GM12878 (cell line): Measurements from ENCODE around the gene THRAP3. TPM values are rescaled to one million over a fixed set of nuclear protein-coding genes. Genes with fewer than 3 reads are reported as not detected.

Source experiments
- ATAC-seq: fragments of 200-7000 bp; cut with Tn5 transposase; 3 replicates; pipeline ENCODE4 v1.9.1; 2020; ENCODE audit warnings: mild to moderate bottlenecking, moderate library complexity
- BruUV-seq: library from RNA; stranded (reverse); fragments of 400-500 nt; replicated peaks from 2 replicates; lab custom pipeline; 2021; lab: Mats Ljungman, UMichigan
- CTCF ChIA-PET: fragments of 300-600 bp; sonication (Branson Sonifier 250); formaldehyde crosslinking; extraction: SDS; loops from one replicate; lab custom pipeline; 2021; ENCODE audit warnings: inconsistent platforms; lab: Yijun Ruan, JAX
- POLR2A ChIA-PET: fragments of 350-600 bp; formaldehyde crosslinking; extraction: SDS; loops from one replicate; lab custom pipeline; 2021; ENCODE audit warnings: inconsistent platforms; lab: Charles Lee
- RAD21 ChIA-PET: fragments of 300-600 bp; sonication (Branson Sonifier 250); formaldehyde crosslinking; loops from one replicate; lab custom pipeline; 2023; ENCODE audit warnings: antibody characterized with exemption; ENCODE audit not compliant: unreplicated experiment; lab: Charles Lee
- SMC1A ChIA-PET: fragments of 300-600 bp; sonication (Branson Sonifier 250); formaldehyde crosslinking; loops from one replicate; lab custom pipeline; 2023; ENCODE audit not compliant: unreplicated experiment, uncharacterized antibody; lab: Charles Lee
- DNase-seq: peaks from one replicate; pipeline ENCODE4 v3.0.0-alpha.2; 2011; ENCODE audit warnings: low read depth, low spot score
- FAIRE-seq: peaks from 3 replicates; lab custom pipeline; 2011; peaks lifted over from hg19 to GRCh38; lab: Jason Lieb, UNC
- H2AFZ ChIP-seq: 2 replicates; pipeline ENCODE4 v1.6.0; 2011; ENCODE audit warnings: low read depth, low read length, control low read depth; ENCODE audit not compliant: control insufficient read depth
- H3K27ac ChIP-seq: 2 replicates; pipeline ENCODE4 v1.5.1; 2011; ENCODE audit warnings: control low read depth; ENCODE audit not compliant: control insufficient read depth, insufficient read depth
- H3K27me3 ChIP-seq, 2 experiments: replicated peaks in 1 of 2; 2 replicates each; pipeline versions ENCODE4 v1.6.0 to v1.6.1; 2011; ENCODE audit warnings: low read length in 1 of 2; ENCODE audit not compliant: control insufficient read depth in 2 of 2, insufficient read depth in 2 of 2
- H3K36me3 ChIP-seq, 2 experiments: 2 replicates each; pipeline ENCODE4 v1.5.1; 2011; ENCODE audit warnings: low read length in 1 of 2; ENCODE audit not compliant: control insufficient read depth in 2 of 2, insufficient read depth in 2 of 2
- H3K4me1 ChIP-seq: 2 replicates; pipeline ENCODE4 v1.6.1; 2011; ENCODE audit warnings: mild to moderate bottlenecking, low read length, moderate library complexity, mixed read lengths; ENCODE audit not compliant: control insufficient read depth, insufficient read depth
- H3K4me2 ChIP-seq: 2 replicates; pipeline ENCODE4 v1.6.0; 2011; ENCODE audit warnings: control low read depth; ENCODE audit not compliant: control insufficient read depth, insufficient read depth
- H3K4me3 ChIP-seq: fragments of 200-600 bp; sonication (generic); 2 replicates; pipeline ENCODE4 v1.5.1; 2016
- H3K79me2 ChIP-seq: 2 replicates; pipeline ENCODE4 v1.6.0; 2011; ENCODE audit warnings: low read length; ENCODE audit not compliant: control insufficient read depth, insufficient read depth
- H3K9ac ChIP-seq: 2 replicates; pipeline ENCODE4 v1.8.0; 2011; ENCODE audit warnings: low read length, control low read depth, mixed read lengths; ENCODE audit not compliant: control insufficient read depth, insufficient read depth
- H3K9me3 ChIP-seq: replicated peaks from 3 replicates; pipeline ENCODE4 v1.5.1; 2011; ENCODE audit warnings: mild to moderate bottlenecking, low read length; ENCODE audit not compliant: control insufficient read depth, insufficient read depth
- H4K20me1 ChIP-seq: 2 replicates; pipeline ENCODE4 v1.6.0; 2011; ENCODE audit not compliant: control insufficient read depth, insufficient read depth
- SPI1 ChIP-seq: IDR thresholded peaks from 2 replicates; pipeline ENCODE4 v1.6.1; 2011; ENCODE audit warnings: low read depth, mild to moderate bottlenecking, low read length, moderate library complexity, borderline replicate concordance; ENCODE audit not compliant: insufficient read depth
- WGBS: methylation state at CpG from one replicate; pipeline ENCODE4 v1.1.6; 2016; ENCODE audit warnings: low lambda C conversion rate; ENCODE audit not compliant: insufficient replicate concordance, insufficient coverage; ENCODE audit errors: missing lambda C conversion rate; 5-methylcytosine and 5-hydroxymethylcytosine counted together
- in situ Hi-C: fragments of 300-500 bp; cut with MboI; formaldehyde crosslinking; loops from 9 replicates; pipeline ENCODE4 v1.14.3; 2018; ENCODE audit warnings: mixed read lengths
- intact Hi-C: fragments of 100-400 bp; cut with micrococcal nuclease; formaldehyde crosslinking; loops from one replicate; pipeline ENCODE4 v1.14.2; 2022; ENCODE audit not compliant: unreplicated experiment
- polyA plus RNA-seq, 11 experiments: library from polyadenylated mRNA; depleted of rRNA in 4 of 11; unstranded in 6 of 11; stranded (reverse) in 5 of 11; fragments of >200 nt; fragmentation: Nextera tagmentation in 4 of 11; fragmentation: Illumina TruSeq in 1 of 11; extraction: Ambion mirVana in 4 of 11; extraction: Trizol in 1 of 11; gene quantifications; 1 replicate in 1 of 11; 2 replicates in 10 of 11; pipeline versions ENCODE4 v1.2.1 to v1.2.3, GENCODE V29; 2011 to 2016; ENCODE audit warnings: inconsistent platforms in 2 of 11, missing spikeins in 2 of 11, low read depth in 1 of 11
- total RNA-seq, 4 experiments: library from RNA; depleted of rRNA in 3 of 4; stranded (reverse); fragments of >200 nt in 3 of 4; fragmentation: Illumina TruSeq in 1 of 4; extraction: Trizol in 1 of 4; gene quantifications; 2 replicates each; pipeline versions ENCODE4 v1.2.1 to v1.2.3, GENCODE V29; 2013 to 2021
- TF ChIP-seq, protein P1 (sequence below): IDR thresholded peaks from 2 replicates; pipeline ENCODE4 v1.6.1; 2011; ENCODE audit warnings: mild to moderate bottlenecking, low read depth, low read length, moderate library complexity; ENCODE audit not compliant: insufficient replicate concordance

The THRAP3 gene
- total and polyA plus RNA-seq, 10 of the 15 experiments (the other 5 are each of a cell fraction or from before 2014, with no cell fraction given) = 76.3 to 173 (median 136) TPM

DNA sequence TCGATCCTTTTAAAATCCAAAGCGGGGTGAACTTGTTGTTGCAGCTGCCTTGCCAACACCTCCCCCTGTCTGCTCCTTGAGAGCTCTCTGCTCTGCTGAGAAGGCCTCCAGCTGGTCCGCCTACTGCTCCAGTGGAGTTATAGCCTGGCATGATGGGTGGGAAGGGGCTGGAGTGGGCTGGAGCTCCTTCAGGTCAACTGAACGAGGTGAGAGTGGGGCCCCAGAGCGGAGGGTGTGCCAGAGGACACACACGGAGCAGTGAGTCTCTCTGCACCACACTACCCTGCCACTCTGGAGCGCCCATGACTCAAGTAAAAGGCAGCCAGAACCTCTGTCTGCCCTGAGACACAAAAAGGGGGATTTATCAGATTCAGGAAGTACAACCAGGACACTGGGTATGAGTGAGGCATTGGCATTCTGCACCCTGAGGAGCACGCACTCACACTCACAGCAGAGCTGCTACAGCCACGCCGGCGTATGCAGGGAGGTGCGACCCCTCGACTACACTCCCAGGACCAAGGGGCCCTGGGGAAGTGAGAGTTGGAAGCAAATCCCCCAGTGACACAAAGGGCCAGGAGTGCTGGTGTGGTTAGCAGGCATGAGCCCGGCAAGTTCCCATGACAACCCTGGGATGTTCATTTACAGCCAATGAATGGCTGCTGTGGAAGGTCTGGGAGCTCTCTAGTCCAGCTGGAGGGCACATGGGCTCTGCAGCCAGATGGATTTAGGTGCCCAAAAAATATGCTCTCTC, 127.2 kb downstream of the THRAP3 start:
- TF ChIP-seq, protein P1, sequence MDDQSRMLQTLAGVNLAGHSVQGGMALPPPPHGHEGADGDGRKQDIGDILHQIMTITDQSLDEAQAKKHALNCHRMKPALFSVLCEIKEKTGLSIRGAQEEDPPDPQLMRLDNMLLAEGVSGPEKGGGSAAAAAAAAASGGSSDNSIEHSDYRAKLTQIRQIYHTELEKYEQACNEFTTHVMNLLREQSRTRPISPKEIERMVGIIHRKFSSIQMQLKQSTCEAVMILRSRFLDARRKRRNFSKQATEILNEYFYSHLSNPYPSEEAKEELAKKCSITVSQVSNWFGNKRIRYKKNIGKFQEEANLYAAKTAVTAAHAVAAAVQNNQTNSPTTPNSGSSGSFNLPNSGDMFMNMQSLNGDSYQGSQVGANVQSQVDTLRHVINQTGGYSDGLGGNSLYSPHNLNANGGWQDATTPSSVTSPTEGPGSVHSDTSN = no peak
- TF ChIP-seq SPI1 = peak; percentile 20; the same call in 1 of the 2 replicates
- POLR2A ChIA-PET = interaction anchor here (1.6 to 2.6 kb wide), 2 partner anchors 16 to 45 kb away, joined by 3 to 15 read pairs; no protein-coding TSS in a partner anchor
- intact Hi-C loops = no loop called here
- H3K27me3 ChIP-seq = no peaks in the 10 kb centered on the region
- H3K4me3 ChIP-seq = no peak overlapping the region
- DNase-seq (no peak), ATAC-seq (no peak), FAIRE-seq (no peak)
- no peak overlapping the region for H3K9ac ChIP-seq
- RAD21 ChIA-PET = interaction anchor here (1.4 to 1.6 kb wide), 2 partner anchors 18 to 38 kb away, joined by 3 to 6 read pairs; no protein-coding TSS in a partner anchor
- CTCF ChIA-PET = interaction anchor here (0.6 to 13.5 kb wide), 5 partner anchors 9 to 69 kb away, joined by 3 to 157 read pairs (median 6); partner anchors contain the start of gene LSM10
- BruUV-seq = no TSS peak
- H4K20me1 ChIP-seq = no peaks in the 10 kb centered on the region
- peaks cover 15 to 25% of the 10 kb centered on the region in 2 experiments; a peak in 3 of 4 replicates for H3K36me3 ChIP-seq
- peak overlapping the region; percentile 27; the same call in 1 of the 2 replicates for H3K27ac ChIP-seq
- no peak overlapping the region for H3K4me2 ChIP-seq
- no peaks in the 10 kb centered on the region for H3K9me3 ChIP-seq
- no peaks in the 10 kb centered on the region; the same call in 1 of the 2 replicates for H3K79me2 ChIP-seq
- in situ Hi-C loops = no loop called here
- H2AFZ ChIP-seq = no peak overlapping the region
- WGBS = 93% methylated on average over 14 of the region's 14 CpGs
- SMC1A ChIA-PET = interaction anchor here (1.2 to 3.6 kb wide), 4 partner anchors 9 to 68 kb away, joined by 3 to 24 read pairs (median 7); no protein-coding TSS in a partner anchor
- peaks cover 37% of the 10 kb centered on the region for H3K4me1 ChIP-seq
